ENCODE results near the gene TM6SF1.
"Not testable (repeated sequence)": the region's sequence is repeated elsewhere in the genome, so short reads cannot be mapped to it uniquely, and the experiment has no call there.

TM6SF1 gene

GRCh38 chr15:83114856-83115255 lies 7.4 kb downstream of the TM6SF1 start:
- Mint-ChIP-seq H3K9me3 (no peaks in the 10 kb centered on the region), H3K27me3 (ENCODE audit: low read depth) (peaks cover 2% of the 10 kb centered on the region), H3K4me3 (no peak overlapping the region), H3K36me3 (ENCODE audit: low read depth) (peaks cover 17% of the 10 kb centered on the region), H3K27ac (no peak overlapping the region), H3K4me1 (ENCODE audit: low read depth) (peaks cover 6% of the 10 kb centered on the region)
- no peak for DNase-seq (ENCODE audit: low spot score)

GRCh38 chr15:83115410-83115809 lies 8.0 kb downstream of the TM6SF1 start:
- Mint-ChIP-seq H3K27ac (no peak overlapping the region), H3K27me3 (ENCODE audit: low read depth) (no peaks in the 10 kb centered on the region)

GRCh38 chr15:83115831-83116565 lies 8.6 kb downstream of the TM6SF1 start:
- Mint-ChIP-seq H3K9me3 (no peaks in the 10 kb centered on the region), H3K27me3 (ENCODE audit: low read depth) (no peaks in the 10 kb centered on the region), H3K36me3 (ENCODE audit: low read depth) (peaks cover 17% of the 10 kb centered on the region), H3K4me3 (no peak overlapping the region), H3K4me1 (ENCODE audit: low read depth) (peaks cover 3% of the 10 kb centered on the region), H3K27ac (no peak overlapping the region)
- DNase-seq (ENCODE audit: low spot score), result no peak

More at GRCh38 chr15:83115410-83115809, 8.0 kb downstream of the TM6SF1 start:
- H3K4me3 Mint-ChIP-seq, result no peak overlapping the region
- DNase-seq (ENCODE audit: low spot score), result no peak
- peaks cover 3% of the 10 kb centered on the region for H3K4me1 Mint-ChIP-seq (ENCODE audit: low read depth)
- H3K9me3 Mint-ChIP-seq, result no peaks in the 10 kb centered on the region
- peaks cover 17% of the 10 kb centered on the region for H3K36me3 Mint-ChIP-seq (ENCODE audit: low read depth)

- no peak for DNase-seq (ENCODE audit: low spot score)
Observed at GRCh38 chr15:83118291-83118827, 10.9 kb downstream of the TM6SF1 start.

GRCh38 chr15:83118968-83119367 lies 11.5 kb downstream of the TM6SF1 start:
- DNase-seq (ENCODE audit: low spot score), result no peak
- Mint-ChIP-seq H3K4me1 (ENCODE audit: low read depth) (no peaks in the 10 kb centered on the region), H3K9me3 (no peaks in the 10 kb centered on the region), H3K36me3 (ENCODE audit: low read depth) (peaks cover 11% of the 10 kb centered on the region), H3K27me3 (ENCODE audit: low read depth) (no peaks in the 10 kb centered on the region), H3K4me3 (no peak overlapping the region), H3K27ac (no peak overlapping the region)

More at GRCh38 chr15:83118291-83118827, 10.9 kb downstream of the TM6SF1 start:
- H3K9me3 Mint-ChIP-seq, result no peaks in the 10 kb centered on the region
- peaks cover 11% of the 10 kb centered on the region for H3K36me3 Mint-ChIP-seq (ENCODE audit: low read depth)
- no peaks in the 10 kb centered on the region for H3K27me3 Mint-ChIP-seq (ENCODE audit: low read depth)
- H3K27ac Mint-ChIP-seq, result no peak overlapping the region
- no peaks in the 10 kb centered on the region for H3K4me1 Mint-ChIP-seq (ENCODE audit: low read depth)
- H3K4me3 Mint-ChIP-seq, result no peak overlapping the region

GRCh38 chr15:83119968-83120581 lies 12.6 kb downstream of the TM6SF1 start:
- Mint-ChIP-seq H3K27me3 (ENCODE audit: low read depth) (no peaks in the 10 kb centered on the region), H3K27ac (no peak overlapping the region), H3K9me3 (no peaks in the 10 kb centered on the region), H3K4me3 (no peak overlapping the region), H3K4me1 (ENCODE audit: low read depth) (no peaks in the 10 kb centered on the region), H3K36me3 (ENCODE audit: low read depth) (peaks cover 11% of the 10 kb centered on the region)
- no peak for DNase-seq (ENCODE audit: low spot score)

- peaks cover 7% of the 10 kb centered on the region for H3K36me3 Mint-ChIP-seq (ENCODE audit: low read depth)
- H3K27me3 Mint-ChIP-seq (ENCODE audit: low read depth), result no peaks in the 10 kb centered on the region
- H3K4me1 Mint-ChIP-seq (ENCODE audit: low read depth), result no peaks in the 10 kb centered on the region
- no peak overlapping the region for H3K27ac Mint-ChIP-seq
- no peak overlapping the region for H3K4me3 Mint-ChIP-seq
- no peaks in the 10 kb centered on the region for H3K9me3 Mint-ChIP-seq
- no peak for DNase-seq (ENCODE audit: low spot score)
Observed at GRCh38 chr15:83123529-83123928, 16.1 kb downstream of the TM6SF1 start.

GRCh38 chr15:83127547-83128150 lies 20.2 kb downstream of the TM6SF1 start:
- Mint-ChIP-seq H3K36me3 (ENCODE audit: low read depth) (peaks cover 11% of the 10 kb centered on the region), H3K4me1 (ENCODE audit: low read depth) (no peaks in the 10 kb centered on the region), H3K27me3 (ENCODE audit: low read depth) (no peaks in the 10 kb centered on the region), H3K27ac (no peak overlapping the region), H3K4me3 (no peak overlapping the region), H3K9me3 (no peaks in the 10 kb centered on the region)
- DNase-seq (ENCODE audit: low spot score), result no peak

- Mint-ChIP-seq H3K27ac (no peak overlapping the region), H3K27me3 (ENCODE audit: low read depth) (no peaks in the 10 kb centered on the region), H3K4me3 (no peak overlapping the region), H3K4me1 (ENCODE audit: low read depth) (no peaks in the 10 kb centered on the region), H3K9me3 (no peaks in the 10 kb centered on the region), H3K36me3 (ENCODE audit: low read depth) (peaks cover 10% of the 10 kb centered on the region)
- DNase-seq (ENCODE audit: low spot score), result no peak
Observed at GRCh38 chr15:83129791-83130190, 22.3 kb downstream of the TM6SF1 start.

GRCh38 chr15:83132861-83133523 lies 25.5 kb downstream of the TM6SF1 start:
- Mint-ChIP-seq H3K4me1 (ENCODE audit: low read depth) (no peaks in the 10 kb centered on the region), H3K4me3 (no peak overlapping the region), H3K9me3 (no peaks in the 10 kb centered on the region), H3K27me3 (ENCODE audit: low read depth) (peaks cover 4% of the 10 kb centered on the region), H3K36me3 (ENCODE audit: low read depth) (peaks cover 6% of the 10 kb centered on the region), H3K27ac (no peak overlapping the region)
- DNase-seq (ENCODE audit: low spot score), result no peak

- H3K4me3 Mint-ChIP-seq; H3K36me3 Mint-ChIP-seq (ENCODE audit: low read depth); H3K27me3 Mint-ChIP-seq (ENCODE audit: low read depth); DNase-seq (ENCODE audit: low spot score); H3K4me1 Mint-ChIP-seq (ENCODE audit: low read depth); H3K9me3 Mint-ChIP-seq; H3K27ac Mint-ChIP-seq: not testable (repeated sequence)
Observed at GRCh38 chr15:83142151-83142550, 34.7 kb downstream of the TM6SF1 start.

- Mint-ChIP-seq H3K9me3 (no peaks in the 10 kb centered on the region), H3K4me3 (no peak overlapping the region), H3K27me3 (ENCODE audit: low read depth) (peaks cover 11% of the 10 kb centered on the region), H3K27ac (no peak overlapping the region), H3K36me3 (ENCODE audit: low read depth) (peaks cover 3% of the 10 kb centered on the region), H3K4me1 (ENCODE audit: low read depth) (no peaks in the 10 kb centered on the region)
- DNase-seq (ENCODE audit: low spot score), result no peak
Observed at GRCh38 chr15:83144771-83145170, 37.3 kb downstream of the TM6SF1 start.

- Mint-ChIP-seq H3K36me3 (ENCODE audit: low read depth) (peaks cover 2% of the 10 kb centered on the region), H3K27ac (no peak overlapping the region), H3K4me1 (ENCODE audit: low read depth) (peaks cover 4% of the 10 kb centered on the region), H3K9me3 (no peaks in the 10 kb centered on the region), H3K27me3 (ENCODE audit: low read depth) (peaks cover 10% of the 10 kb centered on the region), H3K4me3 (no peak overlapping the region)
- DNase-seq (ENCODE audit: low spot score), result no peak
Observed at GRCh38 chr15:83153288-83153687, 45.8 kb downstream of the TM6SF1 start.

- H3K27ac Mint-ChIP-seq, result no peak overlapping the region
- peaks cover 6% of the 10 kb centered on the region for H3K4me1 Mint-ChIP-seq (ENCODE audit: low read depth)
- H3K27me3 Mint-ChIP-seq (ENCODE audit: low read depth), result peaks cover 13% of the 10 kb centered on the region
- H3K9me3 Mint-ChIP-seq, result no peaks in the 10 kb centered on the region
- no peak for DNase-seq (ENCODE audit: low spot score)
- H3K4me3 Mint-ChIP-seq, result no peak overlapping the region
- peaks cover 2% of the 10 kb centered on the region for H3K36me3 Mint-ChIP-seq (ENCODE audit: low read depth)
Observed at GRCh38 chr15:83155942-83156341, 48.5 kb downstream of the TM6SF1 start.
